ENCODE data around the gene MYADML2. TPM values are rescaled to one million over a fixed set of nuclear protein-coding genes. Genes with fewer than 3 reads are reported as not detected.
A peak's percentile ranks its signal among the peaks of the same experiment; 100 is the strongest.

Gene MYADML2
- total RNA-seq, 1 experiment from 2014 or later = 0.46 TPM

DNA sequence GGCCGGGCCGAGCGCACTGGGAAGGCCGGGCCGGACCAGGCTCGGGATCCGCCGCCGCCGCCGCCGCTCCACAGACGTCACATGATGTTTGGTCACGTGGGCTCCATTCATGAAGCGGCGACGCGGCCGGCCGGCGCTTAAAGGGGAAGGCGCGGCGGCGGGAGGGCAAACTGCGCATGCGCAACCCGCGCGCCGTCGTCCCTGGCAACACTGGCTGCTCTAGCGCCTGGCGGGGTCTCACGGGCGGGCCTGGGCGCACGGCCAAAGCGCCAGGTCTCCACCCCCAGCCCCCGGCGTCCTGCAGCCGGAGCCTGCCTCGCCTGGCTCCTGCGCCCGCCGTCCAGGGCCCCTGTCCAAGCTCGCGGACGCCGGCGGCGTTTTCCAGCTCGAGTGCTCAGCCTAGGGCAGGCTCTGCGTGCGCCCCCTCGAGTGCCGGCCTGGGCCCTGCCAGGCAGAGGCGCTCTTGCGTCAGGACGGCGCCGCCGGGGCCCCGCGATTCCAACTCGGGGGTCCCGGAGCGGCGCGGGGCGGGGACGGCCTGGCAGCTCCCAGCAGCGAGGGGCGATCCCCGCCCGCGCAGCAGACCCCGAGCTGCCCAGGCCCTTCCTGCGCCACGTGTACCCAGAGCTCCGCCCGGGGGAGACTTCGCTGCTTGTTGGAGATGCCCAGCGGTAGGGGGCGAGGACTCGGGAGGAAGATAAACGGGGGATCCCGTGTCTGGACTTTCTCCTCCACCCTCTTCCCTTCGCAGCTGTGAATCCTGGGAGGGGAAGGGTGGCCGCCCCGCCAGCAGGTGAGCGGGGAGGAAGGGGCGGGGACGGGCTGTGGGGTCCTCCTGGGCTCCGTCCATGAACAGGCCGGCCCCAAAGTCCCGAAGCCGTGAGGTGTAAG, 19.1 kb downstream of the MYADML2 start, which contains the start of gene MAFG (continued):
- TF ChIP-seq, protein P1, sequence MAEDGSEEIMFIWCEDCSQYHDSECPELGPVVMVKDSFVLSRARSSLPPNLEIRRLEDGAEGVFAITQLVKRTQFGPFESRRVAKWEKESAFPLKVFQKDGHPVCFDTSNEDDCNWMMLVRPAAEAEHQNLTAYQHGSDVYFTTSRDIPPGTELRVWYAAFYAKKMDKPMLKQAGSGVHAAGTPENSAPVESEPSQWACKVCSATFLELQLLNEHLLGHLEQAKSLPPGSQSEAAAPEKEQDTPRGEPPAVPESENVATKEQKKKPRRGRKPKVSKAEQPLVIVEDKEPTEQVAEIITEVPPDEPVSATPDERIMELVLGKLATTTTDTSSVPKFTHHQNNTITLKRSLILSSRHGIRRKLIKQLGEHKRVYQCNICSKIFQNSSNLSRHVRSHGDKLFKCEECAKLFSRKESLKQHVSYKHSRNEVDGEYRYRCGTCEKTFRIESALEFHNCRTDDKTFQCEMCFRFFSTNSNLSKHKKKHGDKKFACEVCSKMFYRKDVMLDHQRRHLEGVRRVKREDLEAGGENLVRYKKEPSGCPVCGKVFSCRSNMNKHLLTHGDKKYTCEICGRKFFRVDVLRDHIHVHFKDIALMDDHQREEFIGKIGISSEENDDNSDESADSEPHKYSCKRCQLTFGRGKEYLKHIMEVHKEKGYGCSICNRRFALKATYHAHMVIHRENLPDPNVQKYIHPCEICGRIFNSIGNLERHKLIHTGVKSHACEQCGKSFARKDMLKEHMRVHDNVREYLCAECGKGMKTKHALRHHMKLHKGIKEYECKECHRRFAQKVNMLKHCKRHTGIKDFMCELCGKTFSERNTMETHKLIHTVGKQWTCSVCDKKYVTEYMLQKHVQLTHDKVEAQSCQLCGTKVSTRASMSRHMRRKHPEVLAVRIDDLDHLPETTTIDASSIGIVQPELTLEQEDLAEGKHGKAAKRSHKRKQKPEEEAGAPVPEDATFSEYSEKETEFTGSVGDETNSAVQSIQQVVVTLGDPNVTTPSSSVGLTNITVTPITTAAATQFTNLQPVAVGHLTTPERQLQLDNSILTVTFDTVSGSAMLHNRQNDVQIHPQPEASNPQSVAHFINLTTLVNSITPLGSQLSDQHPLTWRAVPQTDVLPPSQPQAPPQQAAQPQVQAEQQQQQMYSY (CRISPR knock-in tag; IDR thresholded peaks at IDR 0.05) = no peak
- TF ChIP-seq, protein P2, sequence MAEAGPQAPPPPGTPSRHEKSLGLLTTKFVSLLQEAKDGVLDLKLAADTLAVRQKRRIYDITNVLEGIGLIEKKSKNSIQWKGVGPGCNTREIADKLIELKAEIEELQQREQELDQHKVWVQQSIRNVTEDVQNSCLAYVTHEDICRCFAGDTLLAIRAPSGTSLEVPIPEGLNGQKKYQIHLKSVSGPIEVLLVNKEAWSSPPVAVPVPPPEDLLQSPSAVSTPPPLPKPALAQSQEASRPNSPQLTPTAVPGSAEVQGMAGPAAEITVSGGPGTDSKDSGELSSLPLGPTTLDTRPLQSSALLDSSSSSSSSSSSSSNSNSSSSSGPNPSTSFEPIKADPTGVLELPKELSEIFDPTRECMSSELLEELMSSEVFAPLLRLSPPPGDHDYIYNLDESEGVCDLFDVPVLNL (CRISPR knock-in tag; IDR thresholded peaks at IDR 0.05; ENCODE audit: borderline replicate concordance, low read depth) = peak; percentile 70; the same call in 1 of the 2 replicates

DNA sequence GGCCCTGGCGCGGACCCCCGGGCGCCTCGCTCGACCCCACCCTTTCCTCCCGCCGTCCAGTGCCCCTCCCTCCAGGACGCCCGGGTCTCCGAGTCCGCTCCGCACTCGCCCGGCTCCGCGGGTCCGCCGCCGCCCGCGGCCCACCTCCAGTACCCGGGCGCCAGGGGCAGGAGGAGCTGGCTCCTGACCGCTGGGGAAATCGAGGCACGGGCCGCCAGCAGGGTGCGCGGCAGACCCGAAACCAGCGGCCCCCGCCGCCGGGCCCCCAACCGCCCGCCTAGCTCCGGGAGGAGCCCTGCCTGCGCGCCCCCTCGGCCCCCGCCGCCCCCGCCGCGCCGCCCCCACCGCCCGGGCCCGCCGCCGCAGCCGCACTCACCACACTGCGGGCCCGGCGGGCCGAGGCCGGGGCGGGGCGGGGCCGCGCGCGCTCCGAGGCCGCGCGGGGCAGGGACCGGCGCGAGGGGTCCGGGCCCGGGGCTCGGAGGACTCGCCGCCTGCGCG, 19.8 kb downstream of the MYADML2 start:
- ChIA-PET CTCF (interaction anchor here (0.6 to 3.9 kb wide), 17 partner anchors 9 to 172 kb away, joined by 3 to 21 read pairs (median 4); partner anchors contain the start of genes ASPSCR1, DCXR, NOTUM and PYCR1), POLR2A (interaction anchor here (0.5 to 2.7 kb wide), 6 partner anchors 10 to 1688 kb away, joined by 3 to 11 read pairs (median 6); partner anchors contain the start of genes PYCR1 and SIRT7)
- ATAC-seq = no peak
- Mint-ChIP-seq H3K36me3 (peaks cover 5% of the 10 kb centered on the region), H3K4me3 (no peak overlapping the region), H3K9me3 (no peaks in the 10 kb centered on the region), H3K27me3 (ENCODE audit: low read depth) (peaks cover 3% of the 10 kb centered on the region; the same call in 1 of the 2 replicates), H3K27ac (no peak overlapping the region), H3K4me1 (peaks cover 29% of the 10 kb centered on the region)
- no peak for DNase-seq (ENCODE audit: low spot score)
- TF ChIP-seq JAZF1 (CRISPR knock-in tag; IDR thresholded peaks at IDR 0.05) = no peak
- TF ChIP-seq TEAD1 (CRISPR knock-in tag; IDR thresholded peaks at IDR 0.05) = no peak
- TF ChIP-seq SOX15 (CRISPR knock-in tag; IDR thresholded peaks at IDR 0.05) = no peak
- no peak for TF ChIP-seq ZNF396 (CRISPR knock-in tag; IDR thresholded peaks at IDR 0.05; ENCODE audit: borderline replicate concordance)
- TF ChIP-seq SMAD3 (CRISPR knock-in tag; IDR thresholded peaks at IDR 0.05; ENCODE audit: borderline replicate concordance) = no peak
- TF ChIP-seq, protein P3, sequence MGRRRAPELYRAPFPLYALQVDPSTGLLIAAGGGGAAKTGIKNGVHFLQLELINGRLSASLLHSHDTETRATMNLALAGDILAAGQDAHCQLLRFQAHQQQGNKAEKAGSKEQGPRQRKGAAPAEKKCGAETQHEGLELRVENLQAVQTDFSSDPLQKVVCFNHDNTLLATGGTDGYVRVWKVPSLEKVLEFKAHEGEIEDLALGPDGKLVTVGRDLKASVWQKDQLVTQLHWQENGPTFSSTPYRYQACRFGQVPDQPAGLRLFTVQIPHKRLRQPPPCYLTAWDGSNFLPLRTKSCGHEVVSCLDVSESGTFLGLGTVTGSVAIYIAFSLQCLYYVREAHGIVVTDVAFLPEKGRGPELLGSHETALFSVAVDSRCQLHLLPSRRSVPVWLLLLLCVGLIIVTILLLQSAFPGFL (CRISPR knock-in tag; IDR thresholded peaks at IDR 0.05; ENCODE audit: borderline replicate concordance) = 0 out of 2 replicates have a peak, but pooled peaks have one; percentile 7
- TF ChIP-seq FOXK1 (CRISPR knock-in tag; IDR thresholded peaks at IDR 0.05) = no peak
- TF ChIP-seq, protein P4, sequence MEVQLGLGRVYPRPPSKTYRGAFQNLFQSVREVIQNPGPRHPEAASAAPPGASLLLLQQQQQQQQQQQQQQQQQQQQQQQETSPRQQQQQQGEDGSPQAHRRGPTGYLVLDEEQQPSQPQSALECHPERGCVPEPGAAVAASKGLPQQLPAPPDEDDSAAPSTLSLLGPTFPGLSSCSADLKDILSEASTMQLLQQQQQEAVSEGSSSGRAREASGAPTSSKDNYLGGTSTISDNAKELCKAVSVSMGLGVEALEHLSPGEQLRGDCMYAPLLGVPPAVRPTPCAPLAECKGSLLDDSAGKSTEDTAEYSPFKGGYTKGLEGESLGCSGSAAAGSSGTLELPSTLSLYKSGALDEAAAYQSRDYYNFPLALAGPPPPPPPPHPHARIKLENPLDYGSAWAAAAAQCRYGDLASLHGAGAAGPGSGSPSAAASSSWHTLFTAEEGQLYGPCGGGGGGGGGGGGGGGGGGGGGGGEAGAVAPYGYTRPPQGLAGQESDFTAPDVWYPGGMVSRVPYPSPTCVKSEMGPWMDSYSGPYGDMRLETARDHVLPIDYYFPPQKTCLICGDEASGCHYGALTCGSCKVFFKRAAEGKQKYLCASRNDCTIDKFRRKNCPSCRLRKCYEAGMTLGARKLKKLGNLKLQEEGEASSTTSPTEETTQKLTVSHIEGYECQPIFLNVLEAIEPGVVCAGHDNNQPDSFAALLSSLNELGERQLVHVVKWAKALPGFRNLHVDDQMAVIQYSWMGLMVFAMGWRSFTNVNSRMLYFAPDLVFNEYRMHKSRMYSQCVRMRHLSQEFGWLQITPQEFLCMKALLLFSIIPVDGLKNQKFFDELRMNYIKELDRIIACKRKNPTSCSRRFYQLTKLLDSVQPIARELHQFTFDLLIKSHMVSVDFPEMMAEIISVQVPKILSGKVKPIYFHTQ (CRISPR knock-in tag; IDR thresholded peaks at IDR 0.05) = no peak
